Endothelial cell of umbilical vein (primary cell): ENCODE results near the gene NINL.

Source experiments
- EZH2 ChIP-seq: IDR thresholded peaks from 2 replicates; pipeline ENCODE4 v1.6.1; 2012; ENCODE audit warnings: borderline replicate concordance, low read depth, mild to moderate bottlenecking, moderate library complexity, low read length, inconsistent platforms; ENCODE audit not compliant: severe bottlenecking
- GATA2 ChIP-seq: IDR thresholded peaks from 2 replicates; pipeline ENCODE4 v1.7.0; 2011; ENCODE audit warnings: low read depth, mild to moderate bottlenecking, moderate library complexity, mixed read lengths, low read length; ENCODE audit not compliant: insufficient read length, insufficient read depth
- JUN ChIP-seq: IDR thresholded peaks from 2 replicates; pipeline ENCODE4 v1.6.1; 2011; ENCODE audit warnings: borderline replicate concordance, low read depth; ENCODE audit not compliant: insufficient read length, insufficient read depth
- MYC ChIP-seq: IDR thresholded peaks from one replicate; pipeline ENCODE4 v1.6.1; 2011; ENCODE audit warnings: mild to moderate bottlenecking, low read depth, low read length
- POLR2A ChIP-seq: IDR thresholded peaks from 2 replicates; pipeline ENCODE4 v1.6.1; 2012; ENCODE audit warnings: low read depth, mild to moderate bottlenecking, control low read depth, low read length
- POLR2AphosphoS5 ChIP-seq: IDR thresholded peaks from 2 replicates; pipeline ENCODE4 v1.6.1; 2012; ENCODE audit warnings: low read depth, mild to moderate bottlenecking, control low read depth, low read length, moderate library complexity; ENCODE audit not compliant: insufficient read depth
- TF ChIP-seq, protein P1 (sequence below), 2 donors: IDR thresholded peaks; 1 replicate in 1 of 2; 2 replicates in 1 of 2; pipeline ENCODE4 v1.5.1; 2011; ENCODE audit warnings: low read length in 2 of 2, mild to moderate bottlenecking in 2 of 2, moderate library complexity in 2 of 2, control low read depth in 1 of 2, inconsistent platforms in 1 of 2, low read depth in 1 of 2; ENCODE audit not compliant: insufficient read depth in 1 of 2; ENCODE audit errors: extremely low read depth in 1 of 2
- TF ChIP-seq, protein P2 (sequence below): IDR thresholded peaks from 2 replicates; pipeline ENCODE4 v1.6.1; 2011; ENCODE audit not compliant: insufficient read depth, insufficient read length

GRCh38 chr20:25479638-25480037 lies 105.7 kb downstream of the NINL start:
- TF ChIP-seq POLR2A (no peak), EZH2 (no peak), POLR2AphosphoS5 (no peak), JUN (no peak), MYC (no peak), GATA2 (no peak)
- TF ChIP-seq, protein P1, sequence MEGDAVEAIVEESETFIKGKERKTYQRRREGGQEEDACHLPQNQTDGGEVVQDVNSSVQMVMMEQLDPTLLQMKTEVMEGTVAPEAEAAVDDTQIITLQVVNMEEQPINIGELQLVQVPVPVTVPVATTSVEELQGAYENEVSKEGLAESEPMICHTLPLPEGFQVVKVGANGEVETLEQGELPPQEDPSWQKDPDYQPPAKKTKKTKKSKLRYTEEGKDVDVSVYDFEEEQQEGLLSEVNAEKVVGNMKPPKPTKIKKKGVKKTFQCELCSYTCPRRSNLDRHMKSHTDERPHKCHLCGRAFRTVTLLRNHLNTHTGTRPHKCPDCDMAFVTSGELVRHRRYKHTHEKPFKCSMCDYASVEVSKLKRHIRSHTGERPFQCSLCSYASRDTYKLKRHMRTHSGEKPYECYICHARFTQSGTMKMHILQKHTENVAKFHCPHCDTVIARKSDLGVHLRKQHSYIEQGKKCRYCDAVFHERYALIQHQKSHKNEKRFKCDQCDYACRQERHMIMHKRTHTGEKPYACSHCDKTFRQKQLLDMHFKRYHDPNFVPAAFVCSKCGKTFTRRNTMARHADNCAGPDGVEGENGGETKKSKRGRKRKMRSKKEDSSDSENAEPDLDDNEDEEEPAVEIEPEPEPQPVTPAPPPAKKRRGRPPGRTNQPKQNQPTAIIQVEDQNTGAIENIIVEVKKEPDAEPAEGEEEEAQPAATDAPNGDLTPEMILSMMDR (IDR thresholded peaks at IDR 0.05; ENCODE audit: extremely low read depth in 1 of 2, insufficient read depth in 1 of 2, low read depth in 1 of 2, low read length in 2 of 2): no peak
- TF ChIP-seq, protein P2, sequence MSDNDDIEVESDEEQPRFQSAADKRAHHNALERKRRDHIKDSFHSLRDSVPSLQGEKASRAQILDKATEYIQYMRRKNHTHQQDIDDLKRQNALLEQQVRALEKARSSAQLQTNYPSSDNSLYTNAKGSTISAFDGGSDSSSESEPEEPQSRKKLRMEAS: no peak
